Esophagus squamous epithelium (tissue), 5 donors: ENCODE measurements around the gene ESPNL. TPM values are rescaled to one million over a fixed set of nuclear protein-coding genes. Genes with fewer than 3 reads are reported as not detected.

Source experiments
- DNase-seq: peaks from one replicate; lab custom pipeline; 2025; lab: John Stamatoyannopoulos, UW
- H3K27ac ChIP-seq, 4 donors: fragments of 200-600 bp; sonication (generic); one replicate each; pipeline ENCODE4 v1.5.1; 2016 to 2019; ENCODE audit warnings: mild to moderate bottlenecking in 1 of 4
- H3K27me3 ChIP-seq, 4 donors: fragments of 200-600 bp; sonication (generic); 1 replicate in 3 of 4; 2 replicates in 1 of 4; pipeline versions ENCODE4 v1.5.1 to v1.6.0; 2017 to 2021; ENCODE audit warnings: antibody characterized with exemption in 1 of 4
- H3K36me3 ChIP-seq, 3 donors: fragments of 200-600 bp; sonication (generic); one replicate each; pipeline ENCODE4 v1.5.1; 2016 to 2019
- H3K4me1 ChIP-seq, 3 donors: fragments of 200-600 bp; sonication (generic); one replicate each; pipeline ENCODE4 v1.5.1; 2017 to 2019
- H3K4me3 ChIP-seq, 4 donors: fragments of 200-600 bp; sonication (generic); 1 replicate in 3 of 4; 2 replicates in 1 of 4; pipeline ENCODE4 v1.5.1; 2016 to 2019; ENCODE audit warnings: mild to moderate bottlenecking in 2 of 4, moderate library complexity in 1 of 4
- H3K9me3 ChIP-seq, 3 donors: fragments of 200-600 bp; sonication (generic); one replicate each; pipeline ENCODE4 v1.5.1; 2016 to 2019
- CTCF ChIP-seq, 6 experiments: fragments of 450-650 bp in 4 of 6; fragments of 200-600 bp in 2 of 6; sonication (generic) in 2 of 6; IDR thresholded peaks; one replicate each; pipeline ENCODE4 v1.5.1; 2016 to 2019; ENCODE audit warnings: antibody characterized with exemption in 6 of 6, mild to moderate bottlenecking in 4 of 6, moderate library complexity in 4 of 6
- POLR2A ChIP-seq, 4 donors: fragments of 450-650 bp; IDR thresholded peaks; one replicate each; pipeline ENCODE4 v1.6.1; 2017; ENCODE audit warnings: antibody characterized with exemption in 4 of 4, mild to moderate bottlenecking in 4 of 4, moderate library complexity in 3 of 4
- WGBS, 2 donors: methylation state at CpG; one replicate each; pipeline ENCODE4 v1.1.5; 2018; 5-methylcytosine and 5-hydroxymethylcytosine counted together
- intact Hi-C: fragments of 100-400 bp; cut with DNase I; formaldehyde crosslinking; loops from one replicate; pipeline ENCODE4 v1.15.0; 2022
- total RNA-seq, 4 donors: library from RNA; depleted of rRNA; stranded (reverse); fragments of >200 nt; gene quantifications; one replicate each; pipeline ENCODE4 v1.1.0, GENCODE V29; 2016
- donor health status: DM: yes; HTN: yes; CAD: no.

Gene ESPNL
- total RNA-seq, 4 donors from 2014 or later, result 0.04 to 1.3 (median 0.88) TPM; not detected in 1

GRCh38 chr2:238124488-238125126 lies 24.5 kb downstream of the ESPNL start:
- WGBS, 2 donors, result 81 to 83% methylated on average over 17 of the region's 19 CpGs
- no peaks in the 10 kb centered on the region for H3K36me3 ChIP-seq
- no peaks in the 10 kb centered on the region for H3K9me3 ChIP-seq
- peaks cover 0 to 22% (median 0%) of the 10 kb centered on the region in 4 donors for H3K27me3 ChIP-seq
- no peak for DNase-seq
- peaks cover 0 to 23% (median 0%) of the 10 kb centered on the region in 3 donors for H3K4me1 ChIP-seq
- no peak overlapping the region for H3K4me3 ChIP-seq
- H3K27ac ChIP-seq, result no peak overlapping the region
- intact Hi-C loops, result no loop called here
- TF ChIP-seq POLR2A (IDR thresholded peaks at IDR 0.05) (no peak), CTCF (IDR thresholded peaks at IDR 0.05) (no peak)

GRCh38 chr2:238125127-238125885 lies 25.2 kb downstream of the ESPNL start:
- peaks cover 0 to 21% (median 0%) of the 10 kb centered on the region in 3 donors for H3K4me1 ChIP-seq
- no peaks in the 10 kb centered on the region for H3K9me3 ChIP-seq
- H3K36me3 ChIP-seq, result no peaks in the 10 kb centered on the region
- WGBS, 2 donors, result 87 to 90% methylated on average over 8 to 13 of the region's 20 CpGs
- intact Hi-C loops, result no loop called here
- no peak overlapping the region for H3K4me3 ChIP-seq
- no peak overlapping the region for H3K27ac ChIP-seq
- TF ChIP-seq CTCF (IDR thresholded peaks at IDR 0.05), result no peak
- TF ChIP-seq POLR2A (IDR thresholded peaks at IDR 0.05), result no peak
- no peak for DNase-seq
- peaks cover 0 to 20% (median 0%) of the 10 kb centered on the region in 4 donors for H3K27me3 ChIP-seq

GRCh38 chr2:238126338-238126737 lies 26.2 kb downstream of the ESPNL start:
- Histone ChIP-seq H3K9me3 (no peaks in the 10 kb centered on the region), H3K36me3 (no peaks in the 10 kb centered on the region), H3K4me3 (no peak overlapping the region), H3K27me3 (peaks cover 0 to 11% (median 0%) of the 10 kb centered on the region in 4 donors), H3K4me1 (peaks cover 0 to 16% (median 0%) of the 10 kb centered on the region in 3 donors), H3K27ac (no peak overlapping the region)
- 57 to 70% methylated on average over 1 to 2 of the region's 2 CpGs for WGBS, 2 donors
- TF ChIP-seq CTCF (IDR thresholded peaks at IDR 0.05), result no peak
- TF ChIP-seq POLR2A (IDR thresholded peaks at IDR 0.05), result no peak
- no peak for DNase-seq
- intact Hi-C loops, result no loop called here

- Histone ChIP-seq H3K27ac (no peak overlapping the region), H3K27me3 (peaks cover 0 to 7% (median 0%) of the 10 kb centered on the region in 4 donors), H3K9me3 (no peaks in the 10 kb centered on the region), H3K4me3 (no peak overlapping the region), H3K4me1 (peaks cover 0 to 16% (median 0%) of the 10 kb centered on the region in 3 donors), H3K36me3 (no peaks in the 10 kb centered on the region)
- no peak for DNase-seq
- TF ChIP-seq POLR2A (IDR thresholded peaks at IDR 0.05) (no peak), CTCF (IDR thresholded peaks at IDR 0.05) (no peak)
- 67 to 79% methylated on average over 2 of the region's 2 CpGs for WGBS, 2 donors
- intact Hi-C loops, result no loop called here
Observed at GRCh38 chr2:238126775-238127164, 26.6 kb downstream of the ESPNL start.
